ENCODE results near the gene RIN3.

The RIN3 gene

GRCh38 chr14:92729634-92730358, 216.2 kb downstream of the RIN3 start:
- DNase-seq (ENCODE audit: low spot score): peak; percentile 60
- TF ChIP-seq CTCF (IDR thresholded peaks at IDR 0.05; ENCODE audit: extremely low read depth, missing control alignments): no peak

GRCh38 chr14:92731622-92732115, 218.1 kb downstream of the RIN3 start:
- DNase-seq (ENCODE audit: low spot score): no peak
- TF ChIP-seq CTCF (IDR thresholded peaks at IDR 0.05; ENCODE audit: extremely low read depth, missing control alignments): no peak

GRCh38 chr14:92733007-92733406, 219.4 kb downstream of the RIN3 start:
- no peak for TF ChIP-seq CTCF (IDR thresholded peaks at IDR 0.05; ENCODE audit: extremely low read depth, missing control alignments)
- no peak for DNase-seq (ENCODE audit: low spot score)

- no peak for TF ChIP-seq CTCF (IDR thresholded peaks at IDR 0.05; ENCODE audit: extremely low read depth, missing control alignments)
- DNase-seq (ENCODE audit: low spot score): no peak
Measured at GRCh38 chr14:92734618-92735017, 221.0 kb downstream of the RIN3 start.

GRCh38 chr14:92735344-92735743, 221.8 kb downstream of the RIN3 start:
- TF ChIP-seq CTCF (IDR thresholded peaks at IDR 0.05; ENCODE audit: extremely low read depth, missing control alignments): no peak
- DNase-seq (ENCODE audit: low spot score): no peak

- no peak for TF ChIP-seq CTCF (IDR thresholded peaks at IDR 0.05; ENCODE audit: extremely low read depth, missing control alignments)
- no peak for DNase-seq (ENCODE audit: low spot score)
Measured at GRCh38 chr14:92737206-92737605, 223.6 kb downstream of the RIN3 start.

- no peak for DNase-seq (ENCODE audit: low spot score)
- no peak for TF ChIP-seq CTCF (IDR thresholded peaks at IDR 0.05; ENCODE audit: extremely low read depth, missing control alignments)
Measured at GRCh38 chr14:92737619-92738188, 224.1 kb downstream of the RIN3 start.
